ENCODE data around the gene PRKD1. TPM values are rescaled to one million over a fixed set of nuclear protein-coding genes. Genes with fewer than 3 reads are reported as not detected.

The PRKD1 gene
- total and polyA plus RNA-seq, 10 of the 15 experiments (the other 5 are each of a cell fraction or from before 2014, with no cell fraction given), result 0.02 to 0.56 TPM; not detected in 8

DNA sequence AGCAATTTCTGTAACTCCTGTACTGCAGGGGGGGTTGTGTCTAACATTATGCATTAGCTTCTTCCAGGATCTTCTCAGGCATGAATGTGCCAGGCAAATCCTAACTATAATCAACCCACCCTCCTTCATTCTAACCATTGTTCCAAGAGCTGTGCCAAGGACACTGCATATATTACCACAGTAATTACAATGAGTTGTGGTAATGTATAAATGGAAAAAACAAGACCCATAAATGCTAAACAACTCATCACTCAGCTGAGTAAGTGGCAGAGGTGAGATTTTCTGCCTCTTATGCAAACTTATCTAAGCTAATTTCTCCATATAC lies 80.6 kb downstream of the PRKD1 start:
- intact Hi-C loops (cut with micrococcal nuclease; ENCODE audit: unreplicated experiment), result no loop called here
- H3K27ac ChIP-seq (ENCODE audit: control insufficient read depth, insufficient read depth), result no peak overlapping the region
- ChIA-PET RAD21 (ENCODE audit: unreplicated experiment) (interaction anchor here (0.8 to 3.1 kb wide), 2 partner anchors 11 kb away, joined by 3 to 17 read pairs; no protein-coding TSS in a partner anchor), CTCF (no interaction called here), POLR2A (no interaction called here), SMC1A (ENCODE audit: uncharacterized antibody, unreplicated experiment) (interaction anchor here (0.9 to 4.3 kb wide), 5 partner anchors 8 to 23 kb away, joined by 3 to 27 read pairs (median 3); no protein-coding TSS in a partner anchor)
- H3K27me3 ChIP-seq (replicated peaks in 1 of 2; ENCODE audit: control insufficient read depth in 2 of 2, insufficient read depth in 2 of 2, low read length in 1 of 2), result no peaks in the 10 kb centered on the region
- BruUV-seq (replicated peaks), result no TSS peak
- FAIRE-seq (no peak), ATAC-seq (no peak), DNase-seq (ENCODE audit: low read depth, low spot score) (no peak)
- no peak overlapping the region; the same call in 1 of the 2 replicates for H2AFZ ChIP-seq (ENCODE audit: control insufficient read depth, low read depth, low read length)
- H3K4me2 ChIP-seq (ENCODE audit: control insufficient read depth, insufficient read depth), result no peak overlapping the region
- H3K4me3 ChIP-seq, result no peak overlapping the region
- H3K36me3 ChIP-seq (ENCODE audit: control insufficient read depth in 2 of 2, insufficient read depth in 2 of 2, low read length in 1 of 2), result no peaks in the 10 kb centered on the region
- no peak overlapping the region for H3K9ac ChIP-seq (ENCODE audit: control insufficient read depth, insufficient read depth, low read length)
- no peaks in the 10 kb centered on the region for H4K20me1 ChIP-seq (ENCODE audit: control insufficient read depth, insufficient read depth)
- no peaks in the 10 kb centered on the region for H3K79me2 ChIP-seq (ENCODE audit: control insufficient read depth, insufficient read depth, low read length)
- H3K4me1 ChIP-seq (ENCODE audit: control insufficient read depth, insufficient read depth, low read length), result no peaks in the 10 kb centered on the region; the same call in 1 of the 2 replicates
- in situ Hi-C loops (cut with MboI), result no loop called here
- H3K9me3 ChIP-seq (replicated peaks; ENCODE audit: control insufficient read depth, insufficient read depth, low read length), result no peaks in the 10 kb centered on the region; the same call in 2 of the 3 replicates
- TF ChIP-seq, protein P1, sequence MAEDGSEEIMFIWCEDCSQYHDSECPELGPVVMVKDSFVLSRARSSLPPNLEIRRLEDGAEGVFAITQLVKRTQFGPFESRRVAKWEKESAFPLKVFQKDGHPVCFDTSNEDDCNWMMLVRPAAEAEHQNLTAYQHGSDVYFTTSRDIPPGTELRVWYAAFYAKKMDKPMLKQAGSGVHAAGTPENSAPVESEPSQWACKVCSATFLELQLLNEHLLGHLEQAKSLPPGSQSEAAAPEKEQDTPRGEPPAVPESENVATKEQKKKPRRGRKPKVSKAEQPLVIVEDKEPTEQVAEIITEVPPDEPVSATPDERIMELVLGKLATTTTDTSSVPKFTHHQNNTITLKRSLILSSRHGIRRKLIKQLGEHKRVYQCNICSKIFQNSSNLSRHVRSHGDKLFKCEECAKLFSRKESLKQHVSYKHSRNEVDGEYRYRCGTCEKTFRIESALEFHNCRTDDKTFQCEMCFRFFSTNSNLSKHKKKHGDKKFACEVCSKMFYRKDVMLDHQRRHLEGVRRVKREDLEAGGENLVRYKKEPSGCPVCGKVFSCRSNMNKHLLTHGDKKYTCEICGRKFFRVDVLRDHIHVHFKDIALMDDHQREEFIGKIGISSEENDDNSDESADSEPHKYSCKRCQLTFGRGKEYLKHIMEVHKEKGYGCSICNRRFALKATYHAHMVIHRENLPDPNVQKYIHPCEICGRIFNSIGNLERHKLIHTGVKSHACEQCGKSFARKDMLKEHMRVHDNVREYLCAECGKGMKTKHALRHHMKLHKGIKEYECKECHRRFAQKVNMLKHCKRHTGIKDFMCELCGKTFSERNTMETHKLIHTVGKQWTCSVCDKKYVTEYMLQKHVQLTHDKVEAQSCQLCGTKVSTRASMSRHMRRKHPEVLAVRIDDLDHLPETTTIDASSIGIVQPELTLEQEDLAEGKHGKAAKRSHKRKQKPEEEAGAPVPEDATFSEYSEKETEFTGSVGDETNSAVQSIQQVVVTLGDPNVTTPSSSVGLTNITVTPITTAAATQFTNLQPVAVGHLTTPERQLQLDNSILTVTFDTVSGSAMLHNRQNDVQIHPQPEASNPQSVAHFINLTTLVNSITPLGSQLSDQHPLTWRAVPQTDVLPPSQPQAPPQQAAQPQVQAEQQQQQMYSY (CRISPR knock-in tag; IDR thresholded peaks at IDR 0.05), result no peak
- TF ChIP-seq SRF (IDR thresholded peaks at IDR 0.05; ENCODE audit: low read depth in 2 of 2, low read length in 2 of 2), result no peak
- TF ChIP-seq CBX3 (IDR thresholded peaks at IDR 0.05; ENCODE audit: borderline replicate concordance, low read depth), result no peak
- TF ChIP-seq RCOR1 (conservative IDR thresholded peaks at IDR 0.05; ENCODE audit: low read depth, low read length), result no peak
- no peak for TF ChIP-seq RUNX3 (IDR thresholded peaks at IDR 0.05; ENCODE audit: low read length)
- no peak for TF ChIP-seq TBL1XR1 (IDR thresholded peaks at IDR 0.05; ENCODE audit: low read depth, low read length)
- TF ChIP-seq ESRRA (IDR thresholded peaks at IDR 0.05; ENCODE audit: low read length), result no peak
- TF ChIP-seq, protein P2, sequence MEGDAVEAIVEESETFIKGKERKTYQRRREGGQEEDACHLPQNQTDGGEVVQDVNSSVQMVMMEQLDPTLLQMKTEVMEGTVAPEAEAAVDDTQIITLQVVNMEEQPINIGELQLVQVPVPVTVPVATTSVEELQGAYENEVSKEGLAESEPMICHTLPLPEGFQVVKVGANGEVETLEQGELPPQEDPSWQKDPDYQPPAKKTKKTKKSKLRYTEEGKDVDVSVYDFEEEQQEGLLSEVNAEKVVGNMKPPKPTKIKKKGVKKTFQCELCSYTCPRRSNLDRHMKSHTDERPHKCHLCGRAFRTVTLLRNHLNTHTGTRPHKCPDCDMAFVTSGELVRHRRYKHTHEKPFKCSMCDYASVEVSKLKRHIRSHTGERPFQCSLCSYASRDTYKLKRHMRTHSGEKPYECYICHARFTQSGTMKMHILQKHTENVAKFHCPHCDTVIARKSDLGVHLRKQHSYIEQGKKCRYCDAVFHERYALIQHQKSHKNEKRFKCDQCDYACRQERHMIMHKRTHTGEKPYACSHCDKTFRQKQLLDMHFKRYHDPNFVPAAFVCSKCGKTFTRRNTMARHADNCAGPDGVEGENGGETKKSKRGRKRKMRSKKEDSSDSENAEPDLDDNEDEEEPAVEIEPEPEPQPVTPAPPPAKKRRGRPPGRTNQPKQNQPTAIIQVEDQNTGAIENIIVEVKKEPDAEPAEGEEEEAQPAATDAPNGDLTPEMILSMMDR (IDR thresholded peaks at IDR 0.05 in 2 of 3, conservative IDR thresholded peaks at IDR 0.05 in 1 of 3; ENCODE audit: control insufficient read depth in 2 of 3, extremely low read depth in 1 of 3, insufficient read depth in 1 of 3, low read depth in 3 of 3, low read length in 3 of 3), result no peak
- TF ChIP-seq GABPA (IDR thresholded peaks at IDR 0.05; ENCODE audit: low read depth), result no peak
- no peak for TF ChIP-seq PAX5 (IDR thresholded peaks at IDR 0.05; ENCODE audit: borderline replicate concordance, low read depth, low read length)
- no peak for TF ChIP-seq NFYB (IDR thresholded peaks at IDR 0.05; ENCODE audit: insufficient read depth, low read depth, low read length)
- TF ChIP-seq MXI1 (IDR thresholded peaks at IDR 0.05; ENCODE audit: low read depth, low read length), result no peak
- TF ChIP-seq, protein P3, sequence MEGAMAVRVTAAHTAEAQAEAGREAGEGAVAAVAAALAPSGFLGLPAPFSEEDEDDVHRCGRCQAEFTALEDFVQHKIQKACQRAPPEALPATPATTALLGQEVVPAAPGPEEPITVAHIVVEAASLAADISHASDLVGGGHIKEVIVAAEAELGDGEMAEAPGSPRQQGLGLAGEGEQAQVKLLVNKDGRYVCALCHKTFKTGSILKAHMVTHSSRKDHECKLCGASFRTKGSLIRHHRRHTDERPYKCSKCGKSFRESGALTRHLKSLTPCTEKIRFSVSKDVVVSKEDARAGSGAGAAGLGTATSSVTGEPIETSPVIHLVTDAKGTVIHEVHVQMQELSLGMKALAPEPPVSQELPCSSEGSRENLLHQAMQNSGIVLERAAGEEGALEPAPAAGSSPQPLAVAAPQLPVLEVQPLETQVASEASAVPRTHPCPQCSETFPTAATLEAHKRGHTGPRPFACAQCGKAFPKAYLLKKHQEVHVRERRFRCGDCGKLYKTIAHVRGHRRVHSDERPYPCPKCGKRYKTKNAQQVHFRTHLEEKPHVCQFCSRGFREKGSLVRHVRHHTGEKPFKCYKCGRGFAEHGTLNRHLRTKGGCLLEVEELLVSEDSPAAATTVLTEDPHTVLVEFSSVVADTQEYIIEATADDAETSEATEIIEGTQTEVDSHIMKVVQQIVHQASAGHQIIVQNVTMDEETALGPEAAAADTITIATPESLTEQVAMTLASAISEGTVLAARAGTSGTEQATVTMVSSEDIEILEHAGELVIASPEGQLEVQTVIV (IDR thresholded peaks at IDR 0.05; ENCODE audit: borderline replicate concordance, partially characterized antibody), result no peak
